Measurements from ENCODE around the gene LRPPRC. TPM values are rescaled to one million over a fixed set of nuclear protein-coding genes. Genes with fewer than 3 reads are reported as not detected.

The LRPPRC gene
- total RNA-seq, 2 donors from 2014 or later: 117 to 135 TPM

- Histone ChIP-seq H3K4me3 (ENCODE audit: low read length) (no peak overlapping the region), H3K27ac (ENCODE audit: low read depth, low read length) (no peak overlapping the region), H3K36me3 (ENCODE audit: control insufficient read depth, insufficient read depth, low read length) (peaks cover 67% of the 10 kb centered on the region), H3K4me1 (ENCODE audit: control insufficient read depth, insufficient read depth, low read length) (peaks cover 7% of the 10 kb centered on the region), H3K9me3 (ENCODE audit: control insufficient read depth, low read length) (no peaks in the 10 kb centered on the region), H3K27me3 (ENCODE audit: control insufficient read depth, insufficient read depth, low read length, poor library complexity, severe bottlenecking) (no peaks in the 10 kb centered on the region), H3K9ac (ENCODE audit: extremely low read depth, low read length, poor library complexity, severe bottlenecking) (no peak overlapping the region)
- Mint-ChIP-seq H3K27me3 (ENCODE audit: insufficient read depth) (no peaks in the 10 kb centered on the region), H3K36me3 (ENCODE audit: low read depth) (peaks cover 50% of the 10 kb centered on the region), H3K27ac (no peak overlapping the region), H3K4me3 (no peak overlapping the region), H3K9me3 (no peaks in the 10 kb centered on the region), H3K4me1 (peaks cover 7% of the 10 kb centered on the region)
- TF ChIP-seq CTCF (conservative IDR thresholded peaks at IDR 0.05): no peak
- WGBS, 2 experiments (ENCODE audit: insufficient coverage in 1 of 2, insufficient read length in 1 of 2): 83 to 92% methylated on average over 6 of the region's 6 CpGs
- no peak for DNase-seq
Observed at GRCh38 chr2:43906448-43907109, 89.2 kb downstream of the LRPPRC start.

GRCh38 chr2:43905871-43906270, 89.9 kb downstream of the LRPPRC start:
- no peak for TF ChIP-seq CTCF (conservative IDR thresholded peaks at IDR 0.05)
- Histone ChIP-seq H3K9ac (ENCODE audit: extremely low read depth, low read length, poor library complexity, severe bottlenecking) (no peak overlapping the region), H3K9me3 (ENCODE audit: control insufficient read depth, low read length) (no peaks in the 10 kb centered on the region), H3K27ac (ENCODE audit: low read depth, low read length) (no peak overlapping the region), H3K4me1 (ENCODE audit: control insufficient read depth, insufficient read depth, low read length) (peaks cover 7% of the 10 kb centered on the region), H3K27me3 (ENCODE audit: control insufficient read depth, insufficient read depth, low read length, poor library complexity, severe bottlenecking) (no peaks in the 10 kb centered on the region), H3K36me3 (ENCODE audit: control insufficient read depth, insufficient read depth, low read length) (peaks cover 69% of the 10 kb centered on the region), H3K4me3 (ENCODE audit: low read length) (no peak overlapping the region)
- 98 to 99% methylated on average over 5 of the region's 5 CpGs for WGBS, 2 experiments (ENCODE audit: insufficient coverage in 1 of 2, insufficient read length in 1 of 2)
- no peaks in the 10 kb centered on the region for H3K9me3 Mint-ChIP-seq
- H3K4me3 Mint-ChIP-seq: no peak overlapping the region
- no peak for DNase-seq
- H3K4me1 Mint-ChIP-seq: peaks cover 7% of the 10 kb centered on the region
- H3K36me3 Mint-ChIP-seq (ENCODE audit: low read depth): peaks cover 48% of the 10 kb centered on the region
- no peak overlapping the region for H3K27ac Mint-ChIP-seq
- no peaks in the 10 kb centered on the region for H3K27me3 Mint-ChIP-seq (ENCODE audit: insufficient read depth)

GRCh38 chr2:43905371-43905803, 90.4 kb downstream of the LRPPRC start:
- H3K27me3 Mint-ChIP-seq (ENCODE audit: insufficient read depth): no peaks in the 10 kb centered on the region
- H3K4me1 ChIP-seq (ENCODE audit: control insufficient read depth, insufficient read depth, low read length): peaks cover 7% of the 10 kb centered on the region
- H3K4me1 Mint-ChIP-seq: peaks cover 7% of the 10 kb centered on the region
- H3K36me3 Mint-ChIP-seq (ENCODE audit: low read depth): peaks cover 51% of the 10 kb centered on the region
- no peak overlapping the region for H3K4me3 ChIP-seq (ENCODE audit: low read length)
- no peak overlapping the region for H3K4me3 Mint-ChIP-seq
- H3K9me3 ChIP-seq (ENCODE audit: control insufficient read depth, low read length): no peaks in the 10 kb centered on the region
- H3K9ac ChIP-seq (ENCODE audit: extremely low read depth, low read length, poor library complexity, severe bottlenecking): no peak overlapping the region
- peaks cover 72% of the 10 kb centered on the region for H3K36me3 ChIP-seq (ENCODE audit: control insufficient read depth, insufficient read depth, low read length)
- 92 to 96% methylated on average over 9 to 11 of the region's 11 CpGs for WGBS, 2 experiments (ENCODE audit: insufficient coverage in 1 of 2, insufficient read length in 1 of 2)
- H3K27ac Mint-ChIP-seq: no peak overlapping the region
- no peak overlapping the region for H3K27ac ChIP-seq (ENCODE audit: low read depth, low read length)
- no peak for DNase-seq
- H3K27me3 ChIP-seq (ENCODE audit: control insufficient read depth, insufficient read depth, low read length, poor library complexity, severe bottlenecking): no peaks in the 10 kb centered on the region
- no peaks in the 10 kb centered on the region for H3K9me3 Mint-ChIP-seq
- no peak for TF ChIP-seq CTCF (conservative IDR thresholded peaks at IDR 0.05)

Data from endodermal cell (in vitro differentiated cells).